ENCODE results near the gene INSYN2A.

Gene INSYN2A

GRCh38 chr10:127195041-127195506 lies 1.3 kb downstream of the INSYN2A start:
- no peak for DNase-seq

GRCh38 chr10:127194599-127194998 lies 1.8 kb downstream of the INSYN2A start:
- no peak for DNase-seq

GRCh38 chr10:127194111-127194510 lies 2.3 kb downstream of the INSYN2A start:
- no peak for DNase-seq

GRCh38 chr10:127193125-127193524 lies 3.3 kb downstream of the INSYN2A start:
- DNase-seq, result no peak

- DNase-seq, result no peak
Measured at GRCh38 chr10:127190427-127190826, 6.0 kb downstream of the INSYN2A start.

- DNase-seq, result no peak
Measured at GRCh38 chr10:127189226-127189625, 7.2 kb downstream of the INSYN2A start.

GRCh38 chr10:127186813-127187212 lies 9.6 kb downstream of the INSYN2A start:
- DNase-seq, result no peak

GRCh38 chr10:127184582-127184981 lies 11.8 kb downstream of the INSYN2A start:
- DNase-seq, result no peak

- no peak for DNase-seq
Measured at GRCh38 chr10:127182161-127182560, 14.2 kb downstream of the INSYN2A start.

GRCh38 chr10:127179612-127180250 lies 16.7 kb downstream of the INSYN2A start:
- no peak for DNase-seq

GRCh38 chr10:127176649-127177048 lies 19.7 kb downstream of the INSYN2A start:
- DNase-seq, result no peak

- no peak for DNase-seq
Measured at GRCh38 chr10:127175357-127176110, 20.9 kb downstream of the INSYN2A start.

- no peak for DNase-seq
Measured at GRCh38 chr10:127174866-127175265, 21.5 kb downstream of the INSYN2A start.

- DNase-seq, result no peak
Measured at GRCh38 chr10:127168261-127168660, 28.1 kb downstream of the INSYN2A start.

- no peak for DNase-seq
Measured at GRCh38 chr10:127162841-127163240, 33.5 kb downstream of the INSYN2A start.

- no peak for DNase-seq
Measured at GRCh38 chr10:127161482-127161881, 34.9 kb downstream of the INSYN2A start.

GRCh38 chr10:127159648-127160245 lies 36.6 kb downstream of the INSYN2A start:
- DNase-seq, result no peak

GRCh38 chr10:127158662-127159061 lies 37.7 kb downstream of the INSYN2A start:
- no peak for DNase-seq

GRCh38 chr10:127157506-127158200 lies 38.7 kb downstream of the INSYN2A start:
- DNase-seq, result no peak

GRCh38 chr10:127157089-127157488 lies 39.3 kb downstream of the INSYN2A start:
- no peak for DNase-seq

- DNase-seq, result no peak
Measured at GRCh38 chr10:127154831-127155620, 41.4 kb downstream of the INSYN2A start.

GRCh38 chr10:127153181-127153580 lies 43.2 kb downstream of the INSYN2A start:
- DNase-seq, result no peak

All from bone marrow (tissue), 2 donors.